Activated B cell treated with CpG ODN at 0.5 μM for 24 hours (primary cell): ENCODE measurements around the gene GDF7. TPM values are rescaled to one million over a fixed set of nuclear protein-coding genes. Genes with fewer than 3 reads are reported as not detected.

ENCODE experiments used
- ATAC-seq: fragments of 200-7000 bp; cut with Tn5 transposase; one replicate; pipeline ENCODE4 v1.10.0; 2021; ENCODE audit warnings: low read depth, mild to moderate bottlenecking, moderate library complexity
- CTCF ChIA-PET: fragments of 350-600 bp; sonication (Branson Sonifier 250); formaldehyde crosslinking; loops from one replicate; lab custom pipeline; 2021; ENCODE audit warnings: antibody characterized with exemption; lab: Charles Lee
- POLR2A ChIA-PET: fragments of 350-600 bp; sonication (Branson Sonifier 250); formaldehyde crosslinking; loops from one replicate; lab custom pipeline; 2021; ENCODE audit warnings: antibody characterized with exemption; lab: Charles Lee
- DNase-seq: peaks from one replicate; pipeline ENCODE4 v3.0.0; 2022
- H3K27ac Mint-ChIP-seq: one replicate; pipeline ENCODE4 v1.8.0; 2020; ENCODE audit warnings: mixed read lengths
- H3K27me3 Mint-ChIP-seq: one replicate; pipeline ENCODE4 v1.8.0; 2021; ENCODE audit warnings: mixed read lengths
- H3K36me3 Mint-ChIP-seq: one replicate; pipeline ENCODE4 v1.8.0; 2021; ENCODE audit warnings: low read depth, mixed read lengths
- H3K4me1 Mint-ChIP-seq: one replicate; pipeline ENCODE4 v1.8.0; 2021; ENCODE audit warnings: mixed read lengths
- H3K4me3 Mint-ChIP-seq: one replicate; pipeline ENCODE4 v1.8.0; 2020; ENCODE audit warnings: mild to moderate bottlenecking, mixed read lengths
- H3K9me3 Mint-ChIP-seq: one replicate; pipeline ENCODE4 v1.8.0; 2020; ENCODE audit warnings: mixed read lengths
- intact Hi-C: fragments of 100-400 bp; cut with micrococcal nuclease; formaldehyde crosslinking; loops from one replicate; pipeline ENCODE4 v1.15.1; 2024
- total RNA-seq: library from RNA; stranded (reverse); gene quantifications from 2 replicates; pipeline ENCODE4 v1.2.3, GENCODE V29; 2022
- TF ChIP-seq, protein P1 (sequence below): fragments of 200-600 bp; IDR thresholded peaks from one replicate; pipeline ENCODE4 v1.8.0; 2022; ENCODE audit warnings: antibody characterized with exemption, mild to moderate bottlenecking

The GDF7 gene
- total RNA-seq, 1 donor from 2014 or later: 6.7 TPM

- no peaks in the 10 kb centered on the region for H3K9me3 Mint-ChIP-seq
- ChIA-PET POLR2A (no interaction called here), CTCF (no interaction called here)
- H3K4me1 Mint-ChIP-seq: peaks cover 53% of the 10 kb centered on the region
- no peak for DNase-seq
- peaks cover 8% of the 10 kb centered on the region for H3K27me3 Mint-ChIP-seq
- intact Hi-C loops: loop anchor here (5.0 kb wide), 2 partner anchors 1307 to 1322 kb away; no protein-coding TSS in a partner anchor
- peak overlapping the region; percentile 24 for H3K4me3 Mint-ChIP-seq
- ATAC-seq: no peak
- H3K36me3 Mint-ChIP-seq: peaks cover 6% of the 10 kb centered on the region
- TF ChIP-seq, protein P1, sequence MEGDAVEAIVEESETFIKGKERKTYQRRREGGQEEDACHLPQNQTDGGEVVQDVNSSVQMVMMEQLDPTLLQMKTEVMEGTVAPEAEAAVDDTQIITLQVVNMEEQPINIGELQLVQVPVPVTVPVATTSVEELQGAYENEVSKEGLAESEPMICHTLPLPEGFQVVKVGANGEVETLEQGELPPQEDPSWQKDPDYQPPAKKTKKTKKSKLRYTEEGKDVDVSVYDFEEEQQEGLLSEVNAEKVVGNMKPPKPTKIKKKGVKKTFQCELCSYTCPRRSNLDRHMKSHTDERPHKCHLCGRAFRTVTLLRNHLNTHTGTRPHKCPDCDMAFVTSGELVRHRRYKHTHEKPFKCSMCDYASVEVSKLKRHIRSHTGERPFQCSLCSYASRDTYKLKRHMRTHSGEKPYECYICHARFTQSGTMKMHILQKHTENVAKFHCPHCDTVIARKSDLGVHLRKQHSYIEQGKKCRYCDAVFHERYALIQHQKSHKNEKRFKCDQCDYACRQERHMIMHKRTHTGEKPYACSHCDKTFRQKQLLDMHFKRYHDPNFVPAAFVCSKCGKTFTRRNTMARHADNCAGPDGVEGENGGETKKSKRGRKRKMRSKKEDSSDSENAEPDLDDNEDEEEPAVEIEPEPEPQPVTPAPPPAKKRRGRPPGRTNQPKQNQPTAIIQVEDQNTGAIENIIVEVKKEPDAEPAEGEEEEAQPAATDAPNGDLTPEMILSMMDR: no peak
- no peak overlapping the region for H3K27ac Mint-ChIP-seq
Observed at GRCh38 chr2:20669562-20670314, 2.8 kb downstream of the GDF7 start.

DNA sequence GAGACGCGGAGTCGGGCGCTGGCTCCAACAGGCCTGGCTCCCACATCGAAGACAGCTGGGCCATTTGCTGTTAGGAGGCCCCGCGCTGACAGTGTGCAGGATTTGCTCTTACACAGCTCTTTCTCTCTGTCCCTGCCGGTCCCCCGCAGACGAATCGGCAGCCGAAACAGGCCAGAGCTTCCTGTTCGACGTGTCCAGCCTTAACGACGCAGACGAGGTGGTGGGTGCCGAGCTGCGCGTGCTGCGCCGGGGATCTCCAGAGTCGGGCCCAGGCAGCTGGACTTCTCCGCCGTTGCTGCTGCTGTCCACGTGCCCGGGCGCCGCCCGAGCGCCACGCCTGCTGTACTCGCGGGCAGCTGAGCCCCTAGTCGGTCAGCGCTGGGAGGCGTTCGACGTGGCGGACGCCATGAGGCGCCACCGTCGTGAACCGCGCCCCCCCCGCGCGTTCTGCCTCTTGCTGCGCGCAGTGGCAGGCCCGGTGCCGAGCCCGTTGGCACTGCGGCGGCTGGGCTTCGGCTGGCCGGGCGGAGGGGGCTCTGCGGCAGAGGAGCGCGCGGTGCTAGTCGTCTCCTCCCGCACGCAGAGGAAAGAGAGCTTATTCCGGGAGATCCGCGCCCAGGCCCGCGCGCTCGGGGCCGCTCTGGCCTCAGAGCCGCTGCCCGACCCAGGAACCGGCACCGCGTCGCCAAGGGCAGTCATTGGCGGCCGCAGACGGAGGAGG, 3.5 kb downstream of the GDF7 start:
- H3K4me1 Mint-ChIP-seq: peaks cover 56% of the 10 kb centered on the region
- H3K27ac Mint-ChIP-seq: no peak overlapping the region
- no peak overlapping the region for H3K4me3 Mint-ChIP-seq
- H3K36me3 Mint-ChIP-seq: peaks cover 6% of the 10 kb centered on the region
- ChIA-PET POLR2A (no interaction called here), CTCF (no interaction called here)
- H3K9me3 Mint-ChIP-seq: no peaks in the 10 kb centered on the region
- ATAC-seq (no peak), DNase-seq (no peak)
- intact Hi-C loops: no loop called here
- TF ChIP-seq, protein P1: no peak
- peaks cover 7% of the 10 kb centered on the region for H3K27me3 Mint-ChIP-seq

DNA sequence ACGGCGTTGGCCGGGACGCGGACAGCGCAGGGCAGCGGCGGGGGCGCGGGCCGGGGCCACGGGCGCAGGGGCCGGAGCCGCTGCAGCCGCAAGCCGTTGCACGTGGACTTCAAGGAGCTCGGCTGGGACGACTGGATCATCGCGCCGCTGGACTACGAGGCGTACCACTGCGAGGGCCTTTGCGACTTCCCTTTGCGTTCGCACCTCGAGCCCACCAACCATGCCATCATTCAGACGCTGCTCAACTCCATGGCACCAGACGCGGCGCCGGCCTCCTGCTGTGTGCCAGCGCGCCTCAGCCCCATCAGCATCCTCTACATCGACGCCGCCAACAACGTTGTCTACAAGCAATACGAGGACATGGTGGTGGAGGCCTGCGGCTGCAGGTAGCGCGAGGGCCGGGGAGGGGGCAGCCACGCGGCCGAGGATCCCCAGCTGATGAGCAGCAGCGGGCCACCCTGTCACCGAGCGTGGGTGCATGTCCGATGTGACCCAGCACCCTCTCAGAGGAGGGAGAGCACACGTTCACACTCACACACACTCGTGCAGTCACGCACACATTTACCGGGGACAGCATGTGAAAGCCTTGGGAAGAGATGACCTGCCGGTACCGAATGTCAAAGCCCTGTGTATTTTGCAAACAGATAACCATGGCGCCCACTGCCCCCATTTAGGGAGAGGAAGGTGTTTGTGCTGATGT, 4.2 kb downstream of the GDF7 start:
- no peak for ATAC-seq
- H3K4me3 Mint-ChIP-seq: no peak overlapping the region
- H3K9me3 Mint-ChIP-seq: no peaks in the 10 kb centered on the region
- TF ChIP-seq, protein P1: no peak
- DNase-seq: no peak
- no peak overlapping the region for H3K27ac Mint-ChIP-seq
- CTCF ChIA-PET: no interaction called here
- peaks cover 6% of the 10 kb centered on the region for H3K36me3 Mint-ChIP-seq
- POLR2A ChIA-PET: interaction anchor here (1.0 kb wide), 1 partner anchor 12 kb away, joined by 4 read pairs; no protein-coding TSS in a partner anchor
- peaks cover 58% of the 10 kb centered on the region for H3K4me1 Mint-ChIP-seq
- peaks cover 6% of the 10 kb centered on the region for H3K27me3 Mint-ChIP-seq
- intact Hi-C loops: no loop called here

DNA sequence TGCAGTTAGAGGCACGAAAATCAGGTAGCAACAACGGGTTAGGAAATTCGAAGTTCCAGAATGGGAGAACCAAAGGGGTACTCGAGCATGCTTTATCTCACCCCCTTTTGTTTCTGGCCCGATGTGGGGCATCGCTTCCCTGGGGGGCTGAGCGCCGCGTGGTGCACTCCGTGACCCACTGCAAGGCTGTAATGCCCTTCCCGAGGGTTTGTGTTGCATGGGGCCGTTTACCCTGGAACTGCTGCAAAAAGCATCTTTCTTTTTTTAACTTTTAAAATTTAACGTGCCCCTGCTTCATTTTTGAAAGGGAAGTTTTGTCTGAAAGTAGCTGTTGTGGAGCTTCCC, 4.8 kb downstream of the GDF7 start:
- Mint-ChIP-seq H3K4me3 (no peak overlapping the region), H3K27ac (no peak overlapping the region), H3K4me1 (peaks cover 61% of the 10 kb centered on the region), H3K27me3 (peaks cover 6% of the 10 kb centered on the region), H3K9me3 (no peaks in the 10 kb centered on the region), H3K36me3 (peaks cover 6% of the 10 kb centered on the region)
- no peak for DNase-seq
- ATAC-seq: no peak
- ChIA-PET CTCF (interaction anchor here (1.6 kb wide), 2 partner anchors 10 to 291 kb away, joined by 3 to 11 read pairs; no protein-coding TSS in a partner anchor), POLR2A (interaction anchor here (0.7 to 1.1 kb wide), 3 partner anchors 11 to 230 kb away, joined by 3 to 10 read pairs (median 4); partner anchors contain the start of gene HS1BP3)
- intact Hi-C loops: no loop called here
- TF ChIP-seq, protein P1: no peak
